HepG2 (cell line): ENCODE measurements around the gene CAMTA1. TPM values are rescaled to one million over a fixed set of nuclear protein-coding genes. Genes with fewer than 3 reads are reported as not detected.

Experiments used
- ATAC-seq: fragments of 200-7000 bp; cut with Tn5 transposase; 3 replicates; pipeline ENCODE4 v1.9.1; 2020; ENCODE audit warnings: mild to moderate bottlenecking, moderate library complexity
- BruUV-seq: library from RNA; stranded (reverse); fragments of 400-500 nt; replicated peaks from 2 replicates; lab custom pipeline; 2021; lab: Mats Ljungman, UMichigan
- CTCF ChIA-PET: fragments of 300-600 bp; formaldehyde crosslinking; extraction: SDS; loops from one replicate; lab custom pipeline; 2021; ENCODE audit warnings: low total read pairs, inconsistent platforms, low intra/inter-chr PET ratio; lab: Yijun Ruan, JAX
- POLR2A ChIA-PET: fragments of 350-600 bp; sonication (Branson Sonifier 250); formaldehyde crosslinking; loops from one replicate; lab custom pipeline; 2020; ENCODE audit warnings: antibody characterized with exemption, inconsistent platforms; lab: Yijun Ruan, JAX
- DNase-seq: peaks from one replicate; pipeline ENCODE4 v3.0.0-alpha.2; 2015; ENCODE audit warnings: low spot score
- FAIRE-seq: peaks from 3 replicates; lab custom pipeline; 2011; peaks lifted over from hg19 to GRCh38; lab: Jason Lieb, UNC
- H2AFZ ChIP-seq: one replicate; pipeline ENCODE4 v1.6.1; 2011; ENCODE audit warnings: low read length, inconsistent platforms
- H3K27ac ChIP-seq: fragments of 300-600 bp; 3 replicates; pipeline ENCODE4 v1.8.0; 2011; ENCODE audit warnings: mixed run types, mild to moderate bottlenecking, mixed read lengths, low read length, inconsistent platforms; ENCODE audit not compliant: insufficient read depth; ENCODE audit errors: extremely low read length
- H3K27me3 ChIP-seq, 2 experiments: fragments of 200-600 bp in 1 of 2; 2 replicates in 1 of 2; 3 replicates in 1 of 2; pipeline versions ENCODE4 v1.6.0 to v1.8.0; 2011; ENCODE audit warnings: low read length in 2 of 2, mild to moderate bottlenecking in 2 of 2, moderate library complexity in 2 of 2, inconsistent platforms in 1 of 2; ENCODE audit not compliant: insufficient read depth in 2 of 2, control insufficient read depth in 1 of 2
- H3K36me3 ChIP-seq, 2 experiments: fragments of 200-600 bp in 1 of 2; replicated peaks in 1 of 2; 2 replicates in 1 of 2; 3 replicates in 1 of 2; pipeline versions ENCODE4 v1.5.1 to v1.8.0; 2011; ENCODE audit warnings: low read length in 2 of 2, inconsistent platforms in 1 of 2; ENCODE audit not compliant: insufficient read depth in 2 of 2, control insufficient read depth in 1 of 2
- H3K4me1 ChIP-seq: 2 replicates; pipeline ENCODE4 v1.5.1; 2012; ENCODE audit warnings: low read length, inconsistent platforms; ENCODE audit not compliant: insufficient read depth
- H3K4me2 ChIP-seq: 2 replicates; pipeline ENCODE4 v1.6.0; 2011; ENCODE audit warnings: low read depth, low read length, inconsistent platforms
- H3K4me3 ChIP-seq, 3 experiments: fragments of 200-600 bp in 1 of 3; sonication (generic), shearing (Covaris generic) in 1 of 3; replicated peaks in 1 of 3; 2 replicates each; pipeline ENCODE4 v1.5.1; 2011 to 2016; ENCODE audit warnings: low read length in 3 of 3, inconsistent platforms in 2 of 3, low read depth in 2 of 3, mild to moderate bottlenecking in 2 of 3, control low read depth in 1 of 3, mixed read lengths in 1 of 3; ENCODE audit not compliant: insufficient read depth in 1 of 3
- H3K79me2 ChIP-seq: one replicate; pipeline ENCODE4 v1.6.1; 2011; ENCODE audit warnings: low read length, inconsistent platforms; ENCODE audit not compliant: insufficient read depth
- H3K9ac ChIP-seq: 2 replicates; pipeline ENCODE4 v1.6.0; 2011; ENCODE audit warnings: mild to moderate bottlenecking, low read depth, low read length, inconsistent platforms; ENCODE audit not compliant: insufficient read depth
- H3K9me3 ChIP-seq: 2 replicates; pipeline ENCODE4 v1.5.1; 2012; ENCODE audit warnings: mild to moderate bottlenecking, low read length
- H4K20me1 ChIP-seq: 2 replicates; pipeline ENCODE4 v1.6.0; 2011; ENCODE audit warnings: inconsistent platforms, mild to moderate bottlenecking, low read length, moderate library complexity; ENCODE audit not compliant: insufficient read depth
- ETV5 ChIP-seq: IDR thresholded peaks from 2 replicates; pipeline ENCODE4 v1.6.1; 2018; ENCODE audit warnings: missing biosample characterization, missing genetic modification reagents, inconsistent platforms, borderline replicate concordance
- HNF4A ChIP-seq: sonication (generic); formaldehyde crosslinking; IDR thresholded peaks from 2 replicates; pipeline ENCODE4 v1.4.0; 2020; ENCODE audit warnings: missing genetic modification reagents
- HOXA9 ChIP-seq: sonication (generic); formaldehyde crosslinking; IDR thresholded peaks from 2 replicates; pipeline ENCODE4 v1.8.1; 2022; ENCODE audit warnings: missing genetic modification reagents, mild to moderate bottlenecking, moderate library complexity, borderline replicate concordance
- LCORL ChIP-seq, 2 experiments: fragments of 450-650 bp in 1 of 2; sonication (generic) in 1 of 2; formaldehyde crosslinking in 1 of 2; IDR thresholded peaks; 2 replicates each; pipeline versions ENCODE4 v1.5.0 to v1.6.1; 2017 to 2020; ENCODE audit warnings: antibody characterized with exemption in 1 of 2, missing genetic modification reagents in 1 of 2
- MEIS2 ChIP-seq: sonication (generic); formaldehyde crosslinking; IDR thresholded peaks from 2 replicates; pipeline ENCODE4 v1.9.0; 2021; ENCODE audit warnings: mild to moderate bottlenecking, missing genetic modification reagents
- PCBP1 ChIP-seq: fragments of 200-400 bp; formaldehyde crosslinking; IDR thresholded peaks from 2 replicates; pipeline ENCODE4 v1.6.1; 2017; ENCODE audit warnings: mild to moderate bottlenecking, low read depth, low read length, borderline replicate concordance
- REXO4 ChIP-seq: sonication (generic); formaldehyde crosslinking; IDR thresholded peaks from 2 replicates; pipeline ENCODE4 v1.8.0; 2022; ENCODE audit warnings: missing genetic modification reagents, mild to moderate bottlenecking, borderline replicate concordance
- SOX6 ChIP-seq, 2 experiments: fragments of 450-650 bp in 1 of 2; sonication (generic) in 1 of 2; formaldehyde crosslinking in 1 of 2; IDR thresholded peaks; 2 replicates each; pipeline versions ENCODE4 v1.4.0 to v1.6.1; 2017 to 2020; ENCODE audit warnings: antibody characterized with exemption in 1 of 2, mild to moderate bottlenecking in 1 of 2, missing genetic modification reagents in 1 of 2
- TSC22D2 ChIP-seq: sonication (generic); formaldehyde crosslinking; IDR thresholded peaks from 2 replicates; pipeline ENCODE4 v1.5.1; 2020; ENCODE audit warnings: missing genetic modification reagents, mild to moderate bottlenecking, borderline replicate concordance
- ZNF441 ChIP-seq: sonication (generic); formaldehyde crosslinking; IDR thresholded peaks from 2 replicates; pipeline ENCODE4 v1.7.0; 2021; ENCODE audit warnings: missing genetic modification reagents, borderline replicate concordance
- ZNF547 ChIP-seq: sonication (generic); formaldehyde crosslinking; IDR thresholded peaks from 2 replicates; pipeline ENCODE4 v1.5.1; 2020; ENCODE audit warnings: mild to moderate bottlenecking, missing genetic modification reagents
- WGBS: methylation state at CpG from one replicate; pipeline ENCODE4 v1.1.6; 2017; ENCODE audit warnings: low lambda C conversion rate; 5-methylcytosine and 5-hydroxymethylcytosine counted together
- in situ Hi-C: cut with HindIII; loops from 2 replicates; pipeline ENCODE4 v1.10.0; 2017; ENCODE audit warnings: low pct_unique_long_range_greater_than_20kb; ENCODE audit not compliant: extremely low pct_ligation_motif_present
- intact Hi-C: fragments of 100-400 bp; cut with micrococcal nuclease; formaldehyde crosslinking; loops from one replicate; pipeline ENCODE4 v1.10.0; 2022; ENCODE audit not compliant: unreplicated experiment
- polyA plus RNA-seq, 8 experiments: library from polyadenylated mRNA; depleted of rRNA in 3 of 8; stranded (reverse) in 7 of 8; unstranded in 1 of 8; fragments of >200 nt; fragmentation: Illumina TruSeq in 4 of 8; extraction: Trizol in 4 of 8; gene quantifications; 2 replicates each; pipeline versions ENCODE4 v1.2.1 to v1.2.3, GENCODE V29; 2011 to 2016; ENCODE audit warnings: low read depth in 4 of 8, missing spikeins in 1 of 8, mixed read lengths in 1 of 8; ENCODE audit not compliant: insufficient read depth in 1 of 8
- total RNA-seq, 5 experiments: library from RNA; depleted of rRNA; stranded (reverse); fragments of >200 nt; fragmentation: Illumina TruSeq; extraction: Trizol; gene quantifications; 2 replicates each; pipeline ENCODE4 v1.2.3, GENCODE V29; 2016; ENCODE audit warnings: low read depth in 1 of 5
- TF ChIP-seq, protein P1 (sequence below): sonication (generic); formaldehyde crosslinking; IDR thresholded peaks from 2 replicates; pipeline ENCODE4 v1.4.0; 2020; ENCODE audit warnings: missing genetic modification reagents
- TF ChIP-seq, protein P2 (sequence below): sonication (generic); formaldehyde crosslinking; conservative IDR thresholded peaks from 2 replicates; pipeline ENCODE4 v1.4.0; 2020; ENCODE audit warnings: mild to moderate bottlenecking, missing genetic modification reagents, moderate library complexity
- TF ChIP-seq, protein P3 (sequence below): sonication (generic); formaldehyde crosslinking; conservative IDR thresholded peaks from 2 replicates; pipeline ENCODE4 v1.4.0; 2020; ENCODE audit warnings: missing genetic modification reagents
- TF ChIP-seq, protein P4 (sequence below): sonication (generic); formaldehyde crosslinking; IDR thresholded peaks from 2 replicates; pipeline ENCODE4 v1.5.1; 2020; ENCODE audit warnings: missing genetic modification reagents, mild to moderate bottlenecking, borderline replicate concordance

Gene CAMTA1
- total and polyA plus RNA-seq, 2 of the 13 experiments (the other 11 are each of a cell fraction or from before 2014, with no cell fraction given): 25.0 to 36.4 TPM

DNA sequence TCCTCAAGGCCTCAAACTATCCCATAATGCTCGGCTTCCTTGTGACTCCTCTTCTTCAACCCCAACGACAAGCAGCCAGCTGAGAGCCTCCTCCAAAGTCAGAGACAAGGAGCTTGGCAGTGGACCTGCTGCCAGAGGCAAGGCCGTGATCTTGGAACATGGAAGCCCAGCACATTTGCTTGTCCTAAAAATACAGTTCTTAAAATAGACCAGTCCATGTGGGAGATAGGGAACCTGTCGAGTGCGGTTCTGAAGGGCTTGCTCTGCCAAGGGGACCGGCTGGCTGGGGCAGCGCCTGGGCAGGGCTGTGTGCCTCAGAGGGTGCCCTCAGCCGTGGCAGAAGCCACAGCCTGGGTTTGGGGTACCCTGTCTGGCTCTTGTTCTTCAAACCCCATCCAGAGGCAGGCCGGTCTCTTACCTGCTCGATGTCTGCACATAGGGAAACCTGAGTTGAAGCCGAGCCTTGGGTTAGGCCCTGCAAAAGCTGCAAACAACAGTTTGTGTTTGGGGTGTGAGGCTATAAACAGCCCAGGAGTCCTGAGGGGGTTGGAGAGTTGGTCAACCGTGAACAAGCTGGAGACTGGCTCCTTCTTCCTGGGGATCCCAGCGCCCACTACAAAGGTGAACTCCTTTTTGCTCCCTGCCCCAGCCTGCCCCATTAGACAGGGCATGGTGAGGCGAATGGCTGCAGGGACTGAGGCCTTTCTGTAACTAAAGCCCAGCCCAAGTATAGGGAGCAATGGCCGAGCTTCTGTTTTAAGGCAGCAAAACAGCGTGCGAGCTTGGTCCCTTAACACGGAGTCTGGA is 228.8 kb downstream of the CAMTA1 start:
- Histone ChIP-seq H3K27me3 (peaks cover 6 to 33% of the 10 kb centered on the region in 2 experiments; a peak in 4 of 5 replicates), H3K36me3 (no peaks in the 10 kb centered on the region), H3K4me3 (no peak overlapping the region), H3K9ac (no peak overlapping the region), H2AFZ (no peak overlapping the region), H3K4me1 (peaks cover 7% of the 10 kb centered on the region), H3K27ac (no peak overlapping the region), H3K79me2 (no peaks in the 10 kb centered on the region), H3K9me3 (no peaks in the 10 kb centered on the region), H3K4me2 (no peak overlapping the region), H4K20me1 (no peaks in the 10 kb centered on the region)
- BruUV-seq: no TSS peak
- no peak for FAIRE-seq
- in situ Hi-C loops (no loop called here), intact Hi-C loops (no loop called here)
- POLR2A ChIA-PET: no interaction called here
- no peak for ATAC-seq
- CTCF ChIA-PET: no interaction called here
- DNase-seq: no peak
- 50% methylated on average over 8 of the region's 18 CpGs for WGBS
- TF ChIP-seq LCORL (IDR thresholded peaks at IDR 0.05) (no peak), LCORL (CRISPR knock-in tag; IDR thresholded peaks at IDR 0.05) (no peak), TSC22D2 (CRISPR knock-in tag) (no peak), ZNF547 (CRISPR knock-in tag) (no peak), HNF4A (CRISPR knock-in tag) (no peak), HOXA9 (CRISPR knock-in tag) (no peak), REXO4 (no peak), ETV5 (no peak), MEIS2 (CRISPR knock-in tag) (no peak), PCBP1 (no peak), SOX6 (IDR thresholded peaks at IDR 0.05) (no peak), SOX6 (CRISPR knock-in tag; IDR thresholded peaks at IDR 0.05) (no peak), ZNF441 (CRISPR knock-in tag) (no peak)
- TF ChIP-seq, protein P1, sequence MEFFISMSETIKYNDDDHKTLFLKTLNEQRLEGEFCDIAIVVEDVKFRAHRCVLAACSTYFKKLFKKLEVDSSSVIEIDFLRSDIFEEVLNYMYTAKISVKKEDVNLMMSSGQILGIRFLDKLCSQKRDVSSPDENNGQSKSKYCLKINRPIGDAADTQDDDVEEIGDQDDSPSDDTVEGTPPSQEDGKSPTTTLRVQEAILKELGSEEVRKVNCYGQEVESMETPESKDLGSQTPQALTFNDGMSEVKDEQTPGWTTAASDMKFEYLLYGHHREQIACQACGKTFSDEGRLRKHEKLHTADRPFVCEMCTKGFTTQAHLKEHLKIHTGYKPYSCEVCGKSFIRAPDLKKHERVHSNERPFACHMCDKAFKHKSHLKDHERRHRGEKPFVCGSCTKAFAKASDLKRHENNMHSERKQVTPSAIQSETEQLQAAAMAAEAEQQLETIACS: no peak
- TF ChIP-seq, protein P2, sequence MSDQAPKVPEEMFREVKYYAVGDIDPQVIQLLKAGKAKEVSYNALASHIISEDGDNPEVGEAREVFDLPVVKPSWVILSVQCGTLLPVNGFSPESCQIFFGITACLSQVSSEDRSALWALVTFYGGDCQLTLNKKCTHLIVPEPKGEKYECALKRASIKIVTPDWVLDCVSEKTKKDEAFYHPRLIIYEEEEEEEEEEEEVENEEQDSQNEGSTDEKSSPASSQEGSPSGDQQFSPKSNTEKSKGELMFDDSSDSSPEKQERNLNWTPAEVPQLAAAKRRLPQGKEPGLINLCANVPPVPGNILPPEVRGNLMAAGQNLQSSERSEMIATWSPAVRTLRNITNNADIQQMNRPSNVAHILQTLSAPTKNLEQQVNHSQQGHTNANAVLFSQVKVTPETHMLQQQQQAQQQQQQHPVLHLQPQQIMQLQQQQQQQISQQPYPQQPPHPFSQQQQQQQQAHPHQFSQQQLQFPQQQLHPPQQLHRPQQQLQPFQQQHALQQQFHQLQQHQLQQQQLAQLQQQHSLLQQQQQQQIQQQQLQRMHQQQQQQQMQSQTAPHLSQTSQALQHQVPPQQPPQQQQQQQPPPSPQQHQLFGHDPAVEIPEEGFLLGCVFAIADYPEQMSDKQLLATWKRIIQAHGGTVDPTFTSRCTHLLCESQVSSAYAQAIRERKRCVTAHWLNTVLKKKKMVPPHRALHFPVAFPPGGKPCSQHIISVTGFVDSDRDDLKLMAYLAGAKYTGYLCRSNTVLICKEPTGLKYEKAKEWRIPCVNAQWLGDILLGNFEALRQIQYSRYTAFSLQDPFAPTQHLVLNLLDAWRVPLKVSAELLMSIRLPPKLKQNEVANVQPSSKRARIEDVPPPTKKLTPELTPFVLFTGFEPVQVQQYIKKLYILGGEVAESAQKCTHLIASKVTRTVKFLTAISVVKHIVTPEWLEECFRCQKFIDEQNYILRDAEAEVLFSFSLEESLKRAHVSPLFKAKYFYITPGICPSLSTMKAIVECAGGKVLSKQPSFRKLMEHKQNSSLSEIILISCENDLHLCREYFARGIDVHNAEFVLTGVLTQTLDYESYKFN (CRISPR knock-in tag): no peak
- TF ChIP-seq, protein P3, sequence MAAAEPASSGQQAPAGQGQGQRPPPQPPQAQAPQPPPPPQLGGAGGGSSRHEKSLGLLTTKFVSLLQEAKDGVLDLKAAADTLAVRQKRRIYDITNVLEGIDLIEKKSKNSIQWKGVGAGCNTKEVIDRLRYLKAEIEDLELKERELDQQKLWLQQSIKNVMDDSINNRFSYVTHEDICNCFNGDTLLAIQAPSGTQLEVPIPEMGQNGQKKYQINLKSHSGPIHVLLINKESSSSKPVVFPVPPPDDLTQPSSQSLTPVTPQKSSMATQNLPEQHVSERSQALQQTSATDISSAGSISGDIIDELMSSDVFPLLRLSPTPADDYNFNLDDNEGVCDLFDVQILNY: no peak
- TF ChIP-seq, protein P4, sequence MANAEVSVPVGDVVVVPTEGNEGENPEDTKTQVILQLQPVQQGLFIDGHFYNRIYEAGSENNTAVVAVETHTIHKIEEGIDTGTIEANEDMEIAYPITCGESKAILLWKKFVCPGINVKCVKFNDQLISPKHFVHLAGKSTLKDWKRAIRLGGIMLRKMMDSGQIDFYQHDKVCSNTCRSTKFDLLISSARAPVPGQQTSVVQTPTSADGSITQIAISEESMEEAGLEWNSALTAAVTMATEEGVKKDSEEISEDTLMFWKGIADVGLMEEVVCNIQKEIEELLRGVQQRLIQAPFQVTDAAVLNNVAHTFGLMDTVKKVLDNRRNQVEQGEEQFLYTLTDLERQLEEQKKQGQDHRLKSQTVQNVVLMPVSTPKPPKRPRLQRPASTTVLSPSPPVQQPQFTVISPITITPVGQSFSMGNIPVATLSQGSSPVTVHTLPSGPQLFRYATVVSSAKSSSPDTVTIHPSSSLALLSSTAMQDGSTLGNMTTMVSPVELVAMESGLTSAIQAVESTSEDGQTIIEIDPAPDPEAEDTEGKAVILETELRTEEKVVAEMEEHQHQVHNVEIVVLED (CRISPR knock-in tag): no peak
